ENCODE measurements around the gene SIN3A. TPM values are rescaled to one million over a fixed set of nuclear protein-coding genes. Genes with fewer than 3 reads are reported as not detected.
"Not testable (repeated sequence)": the region's sequence is repeated elsewhere in the genome, so short reads cannot be mapped to it uniquely, and the experiment has no call there.

SIN3A gene
- total RNA-seq, 4 donors from 2014 or later: 31.1 to 53.1 (median 45.6) TPM

GRCh38 chr15:75349851-75350588 lies 101.5 kb downstream of the SIN3A start:
- intact Hi-C loops (cut with DNase I): no loop called here
- Histone ChIP-seq H3K27me3 (no peaks in the 10 kb centered on the region), H3K4me1 (peaks cover 11 to 32% (median 28%) of the 10 kb centered on the region in 4 donors), H3K4me3 (no peak overlapping the region), H3K9me3 (no peaks in the 10 kb centered on the region), H3K36me3 (peaks cover 0 to 13% (median 9%) of the 10 kb centered on the region in 4 donors), H3K27ac (replicated peaks in 1 of 4) (no peak overlapping the region)
- TF ChIP-seq POLR2A (IDR thresholded peaks at IDR 0.05; ENCODE audit: low read depth) (no peak), EP300 (IDR thresholded peaks at IDR 0.05) (no peak), CTCF (IDR thresholded peaks at IDR 0.05) (no peak), POLR2AphosphoS5 (IDR thresholded peaks at IDR 0.05) (peak; percentile 5 to 8)
- WGBS: 83% methylated on average over 9 of the region's 9 CpGs
- DNase-seq (ENCODE audit: extremely low spot score): no peak

- peak overlapping the region in 1 of 4 donors; percentile 97 for H3K4me3 ChIP-seq
- H3K9me3 ChIP-seq; H3K27me3 ChIP-seq; DNase-seq (ENCODE audit: extremely low spot score); H3K36me3 ChIP-seq; H3K27ac ChIP-seq (replicated peaks in 1 of 4); intact Hi-C loops (cut with DNase I): not testable (repeated sequence)
- WGBS: 87% methylated on average over 5 of the region's 8 CpGs
- H3K4me1 ChIP-seq: peaks cover 11 to 32% (median 28%) of the 10 kb centered on the region in 4 donors
These were observed 102.2 kb downstream of the SIN3A start for GRCh38 chr15:75349351-75349669.

- Histone ChIP-seq H3K4me1 (peaks cover 11 to 35% (median 30%) of the 10 kb centered on the region in 4 donors), H3K36me3 (peaks cover 0 to under 1% (median 0%) of the 10 kb centered on the region in 4 donors), H3K27me3 (no peaks in the 10 kb centered on the region), H3K27ac (replicated peaks in 1 of 4) (peak overlapping the region in 3 of 4 donors; percentile 67 to 78 (median 74)), H3K9me3 (no peaks in the 10 kb centered on the region), H3K4me3 (peak overlapping the region; percentile 88 to 97 (median 92))
- intact Hi-C loops (cut with DNase I): no loop called here
- DNase-seq (ENCODE audit: extremely low spot score): no peak
- TF ChIP-seq CTCF (IDR thresholded peaks at IDR 0.05): no peak
- TF ChIP-seq POLR2AphosphoS5 (IDR thresholded peaks at IDR 0.05): peak in 1 of 2 donors; percentile 9
- WGBS: 16% methylated on average over 16 of the region's 46 CpGs
These were observed 102.7 kb downstream of the SIN3A start for GRCh38 chr15:75348562-75349350.

- H3K27ac ChIP-seq (replicated peaks in 1 of 4): peak overlapping the region; percentile 67 to 80 (median 76)
- peaks cover 11 to 35% (median 31%) of the 10 kb centered on the region in 4 donors for H3K4me1 ChIP-seq
- H3K9me3 ChIP-seq: no peaks in the 10 kb centered on the region
- intact Hi-C loops (cut with DNase I): no loop called here
- no peaks in the 10 kb centered on the region for H3K27me3 ChIP-seq
- H3K36me3 ChIP-seq: no peaks in the 10 kb centered on the region
- TF ChIP-seq POLR2A (IDR thresholded peaks at IDR 0.05; ENCODE audit: low read depth): no peak
- no peak for TF ChIP-seq POLR2AphosphoS5 (IDR thresholded peaks at IDR 0.05)
- TF ChIP-seq CTCF (IDR thresholded peaks at IDR 0.05): no peak
- TF ChIP-seq EP300 (IDR thresholded peaks at IDR 0.05): no peak
- DNase-seq (ENCODE audit: extremely low spot score): no peak
- H3K4me3 ChIP-seq: peak overlapping the region; percentile 88 to 97 (median 92)
- 2% methylated on average over 8 of the region's 45 CpGs for WGBS
These were observed 103.4 kb downstream of the SIN3A start for GRCh38 chr15:75348034-75348561.
